GM19463 (cell line): ENCODE data around the gene KRTAP20-3.

ENCODE experiments used
- ATAC-seq: cut with Tn5 transposase; IDR thresholded peaks from one replicate; pipeline ENCODE4 v1.9.1; 2021; ENCODE audit warnings: mild to moderate bottlenecking, moderate library complexity; ENCODE audit not compliant: unreplicated experiment

The KRTAP20-3 gene

DNA sequence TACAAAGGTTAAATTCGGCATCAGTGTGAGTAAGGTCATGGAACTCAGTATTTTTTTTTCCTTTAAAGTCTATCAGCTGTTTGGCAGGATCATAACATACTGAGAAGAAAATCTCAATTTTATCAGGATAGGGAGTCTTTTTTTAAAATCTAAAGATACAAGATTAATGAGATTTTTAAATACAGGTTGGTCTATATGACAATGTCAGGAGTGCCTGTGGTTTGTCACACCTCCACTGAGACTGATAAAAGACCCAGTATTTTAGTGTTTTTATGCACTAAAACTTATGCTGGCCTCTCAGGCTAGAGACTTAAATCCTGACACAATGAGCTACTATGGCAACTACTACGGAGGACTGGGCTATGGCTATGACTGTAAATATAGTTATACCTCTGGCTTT lies at the start of gene KRTAP20-3:
TSS of gene KRTAP20-3 (plus strand) at position 301 of the 400 bp plus-strand sequence.
- ATAC-seq, result no peak

DNA sequence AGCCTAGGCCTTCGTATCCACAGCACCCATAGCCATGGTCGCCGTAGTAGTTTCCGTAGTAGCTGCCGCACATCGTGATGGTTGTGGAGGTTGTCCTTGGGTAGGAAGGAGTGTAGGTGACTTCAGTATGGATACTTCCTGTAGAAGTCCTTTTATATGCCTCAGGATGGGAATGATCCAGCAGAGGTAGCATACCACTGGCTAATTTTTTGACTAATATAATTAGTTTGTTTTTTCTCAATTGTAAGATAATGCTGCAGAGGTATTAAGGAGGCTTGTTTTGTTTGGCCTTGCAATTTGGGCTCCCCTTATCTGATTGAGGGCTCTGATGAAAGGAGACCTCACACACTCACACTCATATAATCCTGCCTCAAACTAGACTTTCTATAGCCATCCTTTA lies 43.9 kb upstream of the KRTAP20-3 start, which contains the start of gene KRTAP6-2:
TSS of gene KRTAP6-2 (minus strand) at position 101 of the 400 bp plus-strand sequence. CDS start at position 73, 28 bp downstream.
- no peak for ATAC-seq

DNA sequence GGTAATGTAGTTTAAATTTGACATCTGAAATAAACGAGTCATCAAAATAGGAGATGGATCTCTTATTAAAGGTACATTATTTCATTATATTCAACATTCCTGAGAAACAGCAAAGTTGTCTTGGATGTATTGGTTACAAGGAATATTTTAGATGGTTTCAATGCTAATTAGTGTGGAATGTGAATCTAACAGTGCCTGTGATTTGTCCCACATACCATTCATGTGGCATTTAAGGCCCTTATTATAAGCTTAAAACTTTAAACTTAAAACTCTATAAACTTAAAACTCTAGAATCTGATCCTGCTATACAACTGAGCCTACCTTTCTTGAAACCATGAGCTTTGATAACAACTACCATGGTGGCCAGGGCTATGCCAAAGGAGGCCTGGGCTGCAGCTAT lies 41.9 kb upstream of the KRTAP20-3 start, which contains the start of gene KRTAP22-1:
TSS of gene KRTAP22-1 (plus strand) at position 301 of the 400 bp plus-strand sequence.
- no peak for ATAC-seq

DNA sequence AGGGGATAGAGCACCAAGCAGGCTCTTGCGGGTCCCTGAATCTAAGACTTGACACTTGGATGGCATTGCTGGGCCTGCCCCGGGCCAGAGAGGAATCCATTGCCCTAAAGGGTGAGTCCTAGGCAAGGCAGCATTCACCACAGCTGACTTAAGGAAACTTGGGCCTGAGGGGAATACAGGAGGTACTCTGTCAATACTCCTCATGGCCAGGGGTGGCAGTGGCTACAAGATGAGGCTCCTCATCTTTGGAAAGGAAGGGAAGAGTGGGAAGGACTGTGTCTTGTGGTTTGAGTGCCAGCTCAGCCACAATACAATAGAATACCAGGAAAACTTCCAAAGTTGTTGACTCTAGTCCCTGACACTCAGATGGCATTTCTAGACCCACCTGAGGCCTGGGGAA lies 36.7 kb upstream of the KRTAP20-3 start:
- ATAC-seq, result no peak

DNA sequence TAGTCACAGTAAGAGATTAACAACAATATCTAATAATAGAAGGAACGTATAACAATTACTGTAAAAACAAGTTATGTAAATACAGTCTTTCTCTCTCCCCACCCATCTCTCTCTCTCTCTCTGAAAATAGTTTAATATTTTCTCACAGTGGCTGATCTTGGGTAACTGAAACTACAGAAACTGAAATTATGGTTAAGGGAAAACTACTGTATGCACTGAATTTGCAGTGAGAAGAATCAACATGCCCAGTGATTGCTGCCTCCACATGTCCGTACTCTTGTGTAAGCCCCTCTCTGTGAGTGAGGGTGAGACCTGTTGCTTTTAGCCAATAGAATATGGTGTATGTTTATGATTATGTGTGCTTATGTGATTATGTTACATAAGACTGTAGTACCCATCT lies 30.5 kb upstream of the KRTAP20-3 start:
- ATAC-seq, result no peak

DNA sequence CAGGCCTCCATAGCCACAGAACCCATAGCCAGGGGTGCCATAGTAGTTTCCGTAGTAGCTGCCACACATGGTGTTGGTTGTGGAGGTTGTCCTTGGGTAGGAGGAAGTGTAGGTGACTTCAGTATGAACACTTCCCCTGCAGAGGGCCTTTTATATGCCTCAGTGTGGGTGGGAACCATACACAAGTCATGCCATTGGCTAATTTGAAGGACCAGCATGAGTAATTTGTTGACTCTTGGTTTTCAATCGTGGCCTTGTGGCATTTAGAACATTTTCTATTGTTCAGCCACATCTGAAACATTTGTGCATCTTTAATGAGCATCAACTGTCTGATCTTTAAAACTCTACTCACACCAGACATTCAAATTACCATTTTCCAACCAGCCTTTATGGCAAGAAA lies 28.8 kb upstream of the KRTAP20-3 start, which contains the start of gene KRTAP6-1:
TSS of gene KRTAP6-1 (minus strand) at position 95 of the 400 bp plus-strand sequence. CDS start at position 69, 26 bp downstream.
- ATAC-seq, result no peak

DNA sequence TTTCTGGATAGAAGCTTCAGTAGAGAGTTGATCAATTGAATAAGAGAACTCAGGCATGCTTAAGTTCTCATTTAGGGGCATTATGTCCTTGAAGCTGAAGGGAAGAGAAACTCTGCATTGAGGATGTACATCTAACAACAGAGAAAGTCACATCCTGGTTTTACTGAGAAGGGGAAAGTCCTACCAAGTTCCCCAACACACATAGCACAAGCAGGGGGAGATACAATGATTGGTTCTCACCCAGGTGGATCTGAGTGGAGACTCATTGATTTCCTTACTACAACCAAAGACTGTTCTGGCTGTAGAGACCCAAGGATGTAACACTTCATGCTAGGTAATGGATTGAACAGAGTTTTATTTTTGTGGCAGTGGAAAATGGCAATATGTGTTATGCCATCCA lies 27.5 kb upstream of the KRTAP20-3 start:
- ATAC-seq, result no peak

DNA sequence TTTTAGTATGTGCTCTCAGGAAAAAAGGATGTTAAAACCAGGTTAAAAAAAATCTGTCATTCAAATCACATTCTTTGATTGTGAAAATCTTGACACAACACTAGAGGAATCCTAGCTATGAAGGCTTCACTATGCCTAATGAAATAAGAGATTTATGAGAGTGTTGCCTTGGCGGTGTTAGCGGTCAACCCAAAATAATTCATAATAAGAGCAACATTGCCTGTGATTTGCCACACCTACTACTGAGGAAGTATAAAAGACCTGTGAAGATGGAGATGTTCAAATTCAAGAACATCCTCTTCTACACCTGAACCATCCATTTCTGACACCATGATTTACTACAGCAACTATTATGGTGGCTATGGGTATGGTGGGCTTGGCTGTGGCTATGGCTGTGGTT lies 26.5 kb upstream of the KRTAP20-3 start, which contains the start of gene KRTAP20-1:
TSS of gene KRTAP20-1 (plus strand) at position 301 of the 400 bp plus-strand sequence. CDS start at position 331, 30 bp downstream.
- no peak for ATAC-seq

DNA sequence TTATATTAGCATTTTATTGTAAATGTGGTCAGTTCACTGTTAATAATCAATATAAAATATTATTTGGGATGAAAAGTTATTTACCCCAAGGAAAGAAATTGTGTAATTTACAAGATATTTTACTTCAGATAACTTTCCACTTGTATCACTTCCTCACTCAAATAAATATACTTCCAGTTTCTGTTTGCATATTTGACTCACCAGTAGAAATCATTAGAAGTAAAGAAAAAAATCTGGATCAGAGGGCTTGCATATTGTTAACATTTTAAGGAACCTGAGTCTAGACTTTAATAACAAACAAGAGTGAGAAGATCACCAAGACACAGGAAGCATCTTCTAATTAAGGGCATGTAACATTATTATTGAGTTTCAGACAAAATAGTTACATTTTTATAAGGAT lies 22.6 kb upstream of the KRTAP20-3 start:
- no peak for ATAC-seq

DNA sequence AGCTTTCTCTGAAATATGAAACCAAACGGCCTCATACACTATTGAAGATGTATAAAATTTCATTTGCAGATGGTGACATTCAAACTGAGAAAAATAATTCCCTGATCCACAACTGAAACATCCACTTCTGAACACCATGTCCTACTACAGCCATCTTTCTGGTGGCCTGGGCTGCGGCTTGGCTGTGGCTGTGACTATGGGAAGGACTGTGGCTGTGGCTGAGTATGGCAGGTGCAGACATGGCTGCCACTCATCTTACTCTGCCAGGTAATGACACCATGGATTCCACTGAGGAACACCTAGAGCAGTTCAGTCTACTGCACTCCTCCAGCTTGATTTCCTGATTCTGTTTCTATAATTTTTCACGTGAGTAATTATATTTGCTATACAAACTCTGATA lies 22.1 kb upstream of the KRTAP20-3 start, which contains the start of gene KRTAP20-4:
TSS of gene KRTAP20-4 (plus strand) at position 106 of the 400 bp plus-strand sequence.
- ATAC-seq, result no peak

DNA sequence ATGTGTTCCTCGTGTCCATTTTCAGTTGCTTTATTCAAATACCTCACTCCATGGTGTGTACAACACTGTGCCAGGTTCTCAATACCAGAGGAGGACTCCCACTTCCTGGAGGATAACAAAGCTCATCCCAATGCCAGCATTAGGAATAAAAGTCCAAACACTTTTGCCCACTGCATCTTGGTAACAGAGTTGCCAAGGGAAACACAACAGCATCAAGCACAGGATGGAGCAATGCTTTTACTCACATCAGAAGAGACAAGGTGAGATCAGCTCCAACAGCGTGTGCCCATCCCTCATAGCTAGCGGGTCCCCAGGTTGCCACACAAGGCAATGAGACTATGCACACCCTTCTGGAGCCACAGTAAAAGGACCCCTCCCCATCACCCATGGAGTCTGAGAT lies 19.3 kb upstream of the KRTAP20-3 start:
- no peak for ATAC-seq

DNA sequence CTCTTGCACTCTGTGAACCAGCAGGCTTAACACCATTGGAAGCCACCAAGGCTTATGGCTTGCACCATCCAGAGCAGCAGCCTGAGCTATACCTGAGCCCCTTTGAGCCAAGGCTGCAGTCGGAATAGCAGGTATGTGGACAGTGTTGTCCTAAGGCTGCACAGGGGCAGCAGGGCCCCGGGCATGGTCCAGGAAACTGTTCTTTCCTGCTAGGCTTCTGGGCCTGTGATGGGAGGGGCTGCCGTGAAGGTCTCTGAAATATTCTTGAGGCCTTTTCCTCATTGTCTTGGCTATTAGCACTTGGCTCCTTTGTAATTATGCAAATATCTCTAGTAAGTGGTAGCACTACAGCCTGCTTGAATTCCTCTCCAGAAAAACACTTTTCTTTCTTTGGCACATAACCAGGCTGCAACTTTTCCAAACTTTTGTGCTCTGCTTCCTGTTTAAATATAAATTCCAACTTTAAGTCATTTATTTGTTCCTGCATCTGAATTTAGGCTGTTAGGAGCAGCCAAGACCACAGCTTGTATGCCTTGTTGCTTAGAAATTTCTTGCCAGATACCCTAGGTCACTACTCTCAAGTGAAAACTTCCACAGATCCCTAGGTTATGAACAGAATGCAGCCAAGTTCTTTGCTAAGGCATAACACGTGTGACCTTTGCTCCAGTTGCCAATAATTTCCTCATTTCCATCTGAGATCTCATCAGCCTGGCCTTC lies 17.1 kb upstream of the KRTAP20-3 start:
- ATAC-seq, result no peak

DNA sequence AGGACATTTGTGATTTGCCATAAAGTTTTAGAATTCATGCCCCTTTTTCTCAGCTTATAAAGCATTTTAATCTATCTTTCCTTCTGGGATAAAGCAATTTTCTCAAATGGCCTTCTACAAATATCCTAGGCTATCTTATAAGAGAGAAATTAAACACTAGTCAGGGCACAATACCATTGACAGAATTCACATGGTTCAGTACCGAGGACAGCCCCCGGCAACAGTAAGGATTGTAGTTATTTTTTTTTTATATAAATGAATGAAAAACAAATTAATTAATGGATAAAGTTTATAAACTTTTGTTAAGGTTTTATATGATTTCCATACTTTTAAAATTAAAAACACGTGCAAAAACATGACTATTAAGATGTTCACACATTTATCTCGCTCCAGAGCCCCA lies 14.6 kb upstream of the KRTAP20-3 start:
- ATAC-seq, result no peak

DNA sequence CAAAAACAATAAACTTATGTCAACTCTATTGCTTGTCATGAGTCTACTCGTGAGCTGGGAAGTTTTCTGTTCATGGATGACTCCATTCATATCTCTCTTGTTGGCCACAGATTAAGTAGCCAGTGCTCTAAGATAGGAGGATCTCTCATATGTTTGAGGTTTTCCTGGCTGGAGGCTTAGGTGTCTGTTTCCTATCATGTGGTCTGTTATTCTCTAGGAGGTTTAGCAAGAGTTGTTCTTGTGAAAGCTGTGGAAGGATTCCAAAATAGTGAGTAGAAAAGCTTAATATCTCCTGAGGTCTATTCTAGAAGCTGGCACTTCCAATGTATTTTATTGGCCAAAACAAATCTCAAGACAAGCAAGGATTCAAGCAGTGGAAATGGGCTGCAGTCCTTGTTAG lies 13.5 kb upstream of the KRTAP20-3 start:
- ATAC-seq, result no peak

DNA sequence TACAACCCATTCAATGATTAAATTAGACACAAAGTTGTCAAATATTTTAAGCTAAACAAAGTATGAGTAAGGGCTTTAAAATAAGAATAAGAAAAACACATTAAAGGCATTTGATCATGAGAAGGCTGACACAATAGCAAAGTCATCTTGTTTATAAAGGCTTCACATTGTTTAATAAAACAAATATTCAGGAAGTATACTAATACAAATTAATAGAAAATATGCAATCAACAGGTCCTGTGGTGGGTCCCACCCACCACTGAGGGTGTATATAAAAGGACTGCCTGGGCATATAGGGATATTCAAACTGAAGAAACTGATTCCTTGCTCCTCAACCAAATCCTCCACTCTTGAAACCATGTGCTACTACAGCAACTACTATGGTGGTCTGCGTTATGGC lies 7.8 kb upstream of the KRTAP20-3 start, which contains the start of gene KRTAP20-2:
TSS of gene KRTAP20-2 (plus strand) at position 301 of the 400 bp plus-strand sequence. CDS start at position 359, 58 bp downstream.
- no peak for ATAC-seq

DNA sequence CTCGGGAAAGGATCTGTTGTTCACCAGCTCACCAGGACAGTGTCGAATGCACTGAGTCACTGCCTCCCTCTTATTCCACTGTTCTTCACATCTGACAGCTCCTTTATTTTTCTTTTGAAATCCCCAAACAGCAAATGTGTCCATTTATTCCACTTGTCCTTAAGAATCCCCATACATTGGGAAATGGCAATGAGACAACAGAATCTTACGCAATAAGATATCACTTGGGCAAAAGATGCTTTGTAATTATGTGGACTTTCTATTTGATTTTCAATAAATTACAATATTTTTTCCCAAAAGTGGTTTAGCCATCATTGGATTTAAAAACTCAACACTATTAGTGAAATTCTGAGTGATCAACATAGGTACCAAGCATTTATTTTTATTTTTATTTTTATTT lies 4.0 kb upstream of the KRTAP20-3 start:
- ATAC-seq, result no peak

DNA sequence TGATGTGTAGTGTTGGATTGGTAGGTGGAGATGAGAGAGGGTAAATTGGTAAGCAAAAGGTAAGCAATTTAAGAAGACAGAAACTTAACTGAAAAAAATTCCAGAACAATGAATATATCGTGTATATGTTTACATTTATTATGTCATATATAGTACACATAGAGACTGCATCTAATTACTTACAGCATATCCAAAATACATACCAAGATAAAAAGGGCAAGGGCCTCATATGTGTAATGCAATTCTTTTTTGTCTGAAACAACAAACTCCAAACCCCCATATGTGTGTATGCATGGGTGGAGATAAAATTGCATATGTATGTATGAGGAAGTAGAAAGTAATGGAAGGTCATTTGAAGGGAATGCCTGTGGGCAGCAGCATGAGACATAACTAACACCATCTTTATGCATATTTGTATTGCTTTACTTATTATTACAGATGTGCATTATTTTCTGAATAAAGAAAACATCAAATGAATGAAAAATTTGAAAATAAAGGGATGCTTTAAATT lies 4.3 kb downstream of the KRTAP20-3 start:
- ATAC-seq, result no peak

DNA sequence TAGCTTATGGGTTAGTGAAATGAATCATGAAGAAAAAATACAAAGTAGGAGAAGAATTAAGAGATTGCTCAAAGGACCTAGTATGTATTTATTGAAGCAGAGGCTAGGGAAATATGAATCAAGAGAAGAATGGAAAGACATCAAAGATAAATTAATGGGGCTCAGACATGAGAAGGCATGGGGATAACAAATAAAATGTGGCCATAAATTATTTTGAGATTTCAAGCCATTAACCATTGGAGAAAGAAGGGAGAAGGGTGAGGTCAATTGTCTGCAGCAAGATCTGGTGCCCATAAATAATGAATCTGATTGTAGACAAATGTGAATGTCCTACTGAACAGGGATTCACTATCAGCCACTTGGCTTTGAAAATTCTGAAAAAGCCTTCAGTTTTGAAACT lies 10.2 kb downstream of the KRTAP20-3 start:
- no peak for ATAC-seq

DNA sequence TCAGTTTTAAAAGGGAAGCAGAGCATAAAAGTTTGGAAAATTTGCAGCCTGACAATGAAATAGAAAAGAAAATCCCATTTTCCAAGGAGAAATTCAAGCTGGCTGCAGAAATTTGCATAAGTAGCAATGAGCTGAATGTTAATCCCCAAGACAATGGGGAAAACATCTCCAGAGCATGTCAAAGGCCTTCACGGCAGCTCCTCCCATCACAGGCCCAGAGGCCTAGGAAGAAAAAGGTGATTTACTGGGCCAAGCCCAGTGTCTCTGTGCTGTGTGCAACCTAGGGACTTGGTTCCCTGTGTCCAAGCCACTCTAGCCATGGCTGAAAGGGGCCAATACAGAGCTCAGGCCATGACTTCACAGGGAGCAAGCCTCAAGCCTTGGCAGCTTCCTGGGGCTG lies 26.1 kb downstream of the KRTAP20-3 start:
- ATAC-seq, result no peak

DNA sequence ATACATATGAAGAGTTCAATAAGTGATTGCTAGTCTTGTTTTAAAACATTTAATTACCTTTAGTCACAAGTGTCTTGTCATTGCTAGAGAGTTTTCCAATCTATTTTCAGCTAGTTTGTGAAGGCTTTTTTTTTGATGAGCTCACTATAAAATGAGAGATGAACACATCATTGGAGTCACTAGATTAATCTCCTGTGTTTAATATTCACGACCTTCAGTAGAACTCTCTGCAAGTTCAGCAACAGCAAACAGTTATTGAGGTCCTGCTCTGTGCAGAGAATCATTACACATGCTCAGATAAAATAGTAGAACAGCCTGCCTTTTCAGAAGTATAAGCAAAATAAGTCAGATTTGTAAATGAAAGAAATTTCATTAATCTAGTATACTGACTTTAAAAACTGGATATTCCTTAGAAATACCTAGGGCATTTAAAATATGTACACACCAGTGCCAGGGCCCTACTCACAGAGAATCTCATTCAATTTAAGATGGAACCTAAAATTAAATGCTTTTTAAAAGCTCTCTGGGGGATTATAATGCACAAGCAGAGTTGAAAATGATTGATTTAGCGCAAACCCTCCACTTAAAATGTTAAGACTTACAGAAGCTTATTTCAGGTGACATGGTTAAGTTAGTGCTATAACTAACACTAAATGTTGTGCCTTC lies 30.5 kb downstream of the KRTAP20-3 start:
- ATAC-seq, result no peak

DNA sequence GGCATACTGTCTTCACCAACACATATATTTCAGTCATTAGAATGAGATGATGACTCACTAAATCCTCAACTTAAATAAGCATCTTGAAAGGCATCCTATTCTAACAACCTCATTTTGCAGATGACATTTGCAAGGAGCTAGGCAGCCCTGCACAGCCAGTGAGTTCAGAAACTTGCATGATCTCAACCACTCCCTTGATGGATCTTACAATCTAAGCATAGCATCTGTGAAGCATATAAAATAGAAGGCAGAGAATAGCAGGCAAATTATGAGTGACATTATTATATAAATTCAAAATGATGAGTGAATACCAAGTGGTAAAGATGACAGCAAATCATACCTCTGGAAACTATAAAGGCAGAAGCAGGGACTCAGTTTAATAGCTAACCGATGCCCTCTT lies 31.6 kb downstream of the KRTAP20-3 start:
- no peak for ATAC-seq

DNA sequence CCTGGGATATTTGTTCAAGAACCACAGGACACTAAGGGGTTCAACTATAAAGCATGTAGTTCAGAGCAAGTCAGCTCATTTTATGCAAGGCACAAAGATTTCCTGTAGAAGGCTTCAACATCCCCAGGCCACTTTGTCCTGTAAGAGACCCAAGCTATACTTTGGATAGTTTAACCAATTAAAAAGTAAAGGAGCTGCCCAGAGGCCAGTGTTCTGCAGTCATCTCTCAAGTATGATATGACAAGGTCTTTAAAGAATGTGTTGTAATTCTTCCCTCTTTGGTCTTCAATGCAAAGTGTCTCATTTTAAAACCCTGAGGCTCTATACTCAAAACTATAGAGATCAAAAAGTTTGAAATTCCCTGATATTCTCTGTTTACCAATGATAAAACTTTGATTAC lies 34.1 kb downstream of the KRTAP20-3 start:
- ATAC-seq, result no peak
